DMS153 (cell line): ENCODE measurements around the gene TTC7B.

ENCODE experiments used
- DNase-seq: peaks from one replicate; lab custom pipeline; 2025; lab: John Stamatoyannopoulos, UW

Gene TTC7B

GRCh38 chr14:90558041-90558982 is 257.9 kb downstream of the TTC7B start:
- no peak for DNase-seq

- no peak for DNase-seq
Observed at GRCh38 chr14:90557516-90557915, 258.7 kb downstream of the TTC7B start.

- no peak for DNase-seq
Observed at GRCh38 chr14:90556666-90557450, 259.4 kb downstream of the TTC7B start.

DNA sequence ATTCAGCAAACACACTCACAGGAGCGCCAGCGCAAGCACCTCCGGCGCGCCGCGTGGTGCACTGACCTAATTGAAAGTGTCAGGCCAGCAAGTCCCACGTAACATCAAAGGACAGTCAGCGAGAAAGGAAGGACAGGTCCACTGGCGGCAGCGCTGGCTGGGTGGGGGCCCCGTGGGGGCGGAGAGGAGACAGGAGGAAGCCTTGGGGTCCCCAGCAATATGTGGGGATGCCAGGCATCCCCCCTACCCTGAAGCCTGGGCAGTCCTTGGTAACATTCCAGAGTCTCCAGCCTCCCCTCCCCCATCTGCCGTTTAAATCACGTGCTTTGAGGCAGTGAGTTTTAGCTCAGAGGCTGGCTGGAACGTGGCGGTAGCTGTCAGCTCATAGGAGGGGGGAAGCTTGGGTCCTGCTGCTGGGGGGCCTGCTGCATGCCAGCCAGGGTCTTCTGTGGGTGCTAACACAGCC is 260.2 kb downstream of the TTC7B start:
- no peak for DNase-seq

DNA sequence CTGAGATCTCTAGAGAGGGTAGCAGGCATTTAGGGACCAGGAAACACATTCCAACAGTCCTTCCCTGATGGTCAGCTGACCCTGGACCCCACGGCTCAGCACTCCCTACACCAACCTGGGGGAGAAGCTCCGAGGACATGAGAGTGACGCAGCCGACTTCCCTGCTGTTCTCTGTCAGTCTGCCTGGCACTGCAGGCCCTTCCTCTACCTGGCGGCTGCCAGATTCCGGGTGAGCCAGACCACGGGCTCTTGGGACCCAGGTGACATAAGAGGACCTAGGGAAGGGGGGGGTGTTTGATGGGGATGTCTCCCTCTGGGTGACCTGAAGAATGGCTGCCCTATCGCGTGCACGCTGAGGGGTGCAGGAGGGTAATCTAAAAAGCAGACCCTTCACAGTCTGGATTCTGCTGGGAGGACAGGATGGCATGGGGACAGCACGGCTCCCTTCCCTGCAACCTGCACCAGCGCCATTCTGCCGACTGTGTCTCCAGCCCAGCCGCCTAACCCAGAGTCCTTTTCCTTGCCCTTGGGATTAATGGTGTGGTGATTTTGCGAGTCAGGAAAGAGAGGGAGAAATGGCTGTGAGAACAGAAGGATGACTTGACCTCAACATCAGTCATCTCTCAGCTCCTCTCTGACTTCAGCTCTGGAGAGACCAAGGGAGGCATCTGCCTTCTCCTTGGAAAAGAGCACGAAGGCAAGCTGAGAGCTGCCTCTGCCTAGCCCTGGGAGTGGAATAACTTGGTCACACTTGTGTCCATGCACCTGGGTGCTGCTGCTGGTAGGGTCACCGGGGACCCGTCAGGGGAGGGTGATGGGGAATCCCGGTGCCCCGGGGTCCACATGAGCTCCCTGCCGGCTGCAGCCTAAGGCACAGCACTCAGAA is 260.9 kb downstream of the TTC7B start:
- DNase-seq: no peak

DNA sequence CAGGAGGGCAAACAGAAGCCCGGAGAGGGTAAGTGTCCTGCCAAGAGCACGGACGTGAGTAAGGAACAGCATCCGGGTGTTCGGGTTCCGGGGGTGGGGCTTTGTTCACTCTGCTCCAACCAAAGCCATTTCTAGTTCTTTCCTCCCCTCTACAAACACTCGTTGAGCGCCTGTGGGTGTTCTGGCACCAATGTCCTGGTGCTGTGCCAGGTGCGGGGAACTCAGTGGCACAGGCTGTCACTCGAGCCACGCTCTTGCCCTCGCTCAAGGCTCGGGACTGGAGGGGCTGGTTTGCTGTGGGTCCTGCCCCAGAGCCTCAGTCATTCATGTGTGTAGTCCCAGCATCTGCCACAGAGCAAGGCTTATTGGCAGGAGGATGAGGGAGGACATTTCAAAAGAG is 261.9 kb downstream of the TTC7B start:
- peak; percentile 39 for DNase-seq

GRCh38 chr14:90553921-90554336 is 262.3 kb downstream of the TTC7B start:
- no peak for DNase-seq

DNA sequence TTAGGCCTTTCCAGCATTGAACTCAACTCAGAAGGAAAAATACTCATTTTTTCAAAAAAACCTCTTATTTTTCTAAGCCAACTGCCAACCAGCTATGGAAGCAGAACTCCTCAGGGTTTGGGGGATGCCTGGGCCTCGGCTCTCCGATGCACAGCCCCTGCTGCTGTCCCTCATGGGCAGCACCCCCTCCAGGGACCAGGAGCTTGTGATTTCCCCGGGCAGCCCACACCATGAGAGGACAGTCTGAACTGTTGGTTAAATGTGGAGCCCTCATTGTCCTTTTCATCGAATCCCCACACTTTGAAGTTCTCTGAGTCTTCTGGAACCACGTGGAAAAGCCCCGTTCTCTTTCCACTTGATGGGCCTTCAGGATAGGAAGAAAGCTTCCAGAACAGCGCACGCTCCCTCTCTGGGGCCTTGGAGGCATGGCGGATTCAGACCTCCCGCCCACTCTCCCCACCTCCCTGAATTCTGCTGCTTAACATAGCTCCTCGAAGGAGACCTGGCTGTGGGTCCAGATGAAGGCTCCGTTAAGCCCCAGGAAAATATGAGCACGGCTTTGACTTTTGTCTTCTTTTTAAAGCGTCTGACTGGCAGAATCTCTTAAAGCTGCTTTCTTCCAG is 262.8 kb downstream of the TTC7B start:
- DNase-seq: no peak

DNA sequence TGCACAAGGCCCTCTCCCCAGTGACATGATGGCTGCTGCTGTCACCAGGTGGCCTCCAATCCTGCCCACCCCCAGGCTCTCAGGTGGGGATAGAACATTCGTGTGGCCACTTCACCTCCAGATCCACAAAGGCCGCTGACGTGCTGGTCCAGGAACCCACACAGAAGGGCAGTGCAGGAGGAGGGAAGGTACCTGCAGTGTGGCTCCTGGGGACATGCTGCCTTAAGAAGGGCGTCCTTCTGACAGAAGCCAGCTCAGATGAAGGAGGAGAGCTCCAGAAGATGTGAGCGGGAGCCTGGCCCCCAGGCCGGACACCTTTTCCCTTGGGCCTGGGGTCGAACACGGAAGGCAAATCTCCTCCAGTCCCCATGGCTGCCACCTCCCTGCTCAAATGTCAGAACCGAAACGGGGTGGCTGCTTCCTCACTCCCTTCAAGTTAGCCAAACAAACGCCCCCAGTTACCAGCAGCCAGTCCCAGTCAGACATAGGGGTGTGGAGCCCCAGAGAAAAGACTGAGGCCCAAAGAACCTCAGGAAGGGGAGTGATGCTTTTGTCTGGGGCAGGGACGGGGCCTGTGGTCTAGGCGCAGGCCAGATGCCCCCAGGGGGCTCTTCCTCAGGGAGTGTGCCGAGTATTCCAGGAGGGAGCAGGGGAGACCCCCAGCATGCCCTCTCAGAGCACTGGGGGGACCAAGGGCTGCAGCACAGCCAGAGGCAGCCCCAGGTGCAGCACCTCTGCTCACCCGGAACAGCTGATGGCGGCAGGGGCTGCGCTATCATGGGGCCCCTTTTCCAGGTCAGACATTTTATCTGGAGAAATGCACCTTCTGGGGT is 263.5 kb downstream of the TTC7B start:
- DNase-seq: no peak

- DNase-seq: no peak
Observed at GRCh38 chr14:90551733-90552464, 264.3 kb downstream of the TTC7B start.

GRCh38 chr14:90551070-90551704 is 265.0 kb downstream of the TTC7B start:
- DNase-seq: no peak

DNA sequence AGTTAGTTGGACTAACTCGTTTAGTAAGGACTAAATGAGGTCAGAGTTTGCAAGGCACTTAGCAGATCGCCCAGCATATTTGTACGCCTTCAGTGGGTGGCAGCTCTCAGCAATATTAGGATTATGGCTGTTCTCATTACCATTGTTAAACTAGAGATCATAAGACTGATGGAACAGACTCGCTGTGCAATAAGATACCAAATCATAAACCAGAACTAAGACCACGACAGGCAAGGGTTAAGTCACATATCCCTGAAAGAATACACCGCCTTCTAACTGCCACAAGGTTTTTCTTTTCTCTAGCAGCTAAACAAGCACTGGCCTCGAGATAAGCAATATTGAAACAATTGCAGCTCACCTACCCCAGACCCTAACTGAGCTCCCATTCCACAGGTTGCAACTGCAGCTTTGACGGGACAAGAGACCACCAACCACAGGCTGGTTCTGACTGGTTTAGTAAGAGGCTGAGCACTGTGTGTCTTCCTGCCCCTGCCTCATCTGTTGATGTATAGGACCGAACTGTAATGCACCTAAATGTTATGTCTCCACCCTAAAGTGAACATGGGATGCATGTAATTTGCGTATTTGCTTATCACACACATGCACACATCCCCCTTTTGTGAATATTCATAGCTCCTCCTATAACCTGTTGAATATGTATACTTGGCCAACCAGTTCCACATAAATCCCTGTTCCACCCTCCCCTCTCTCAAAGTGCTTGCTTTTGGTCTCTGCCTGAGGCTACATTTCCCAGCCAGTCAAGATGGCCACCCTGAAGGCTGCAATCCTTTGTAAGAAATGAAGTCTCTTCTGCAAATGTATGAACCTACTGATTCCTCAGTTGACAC is 266.2 kb downstream of the TTC7B start:
- DNase-seq: no peak

DNA sequence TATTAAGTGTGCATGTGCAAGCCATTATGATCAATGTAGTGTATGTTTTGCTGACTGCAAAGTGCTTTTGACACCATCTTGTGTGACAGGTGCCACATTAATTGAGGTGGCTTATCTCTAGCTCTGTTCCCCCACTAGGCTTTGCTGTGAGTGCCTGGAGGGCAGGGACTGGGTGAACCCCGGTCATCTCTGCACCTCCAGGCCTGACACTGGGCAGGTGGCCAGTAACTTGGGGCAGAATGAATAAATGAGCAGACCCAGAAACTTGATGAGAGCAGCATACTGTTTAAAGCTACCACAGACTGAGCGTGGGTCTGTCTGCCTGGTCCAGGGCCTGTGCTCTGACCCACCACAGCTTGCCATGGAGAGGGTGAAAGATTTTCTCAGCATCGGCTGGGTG is 267.8 kb downstream of the TTC7B start:
- no peak for DNase-seq

- DNase-seq: no peak
Observed at GRCh38 chr14:90547968-90548367, 268.3 kb downstream of the TTC7B start.

DNA sequence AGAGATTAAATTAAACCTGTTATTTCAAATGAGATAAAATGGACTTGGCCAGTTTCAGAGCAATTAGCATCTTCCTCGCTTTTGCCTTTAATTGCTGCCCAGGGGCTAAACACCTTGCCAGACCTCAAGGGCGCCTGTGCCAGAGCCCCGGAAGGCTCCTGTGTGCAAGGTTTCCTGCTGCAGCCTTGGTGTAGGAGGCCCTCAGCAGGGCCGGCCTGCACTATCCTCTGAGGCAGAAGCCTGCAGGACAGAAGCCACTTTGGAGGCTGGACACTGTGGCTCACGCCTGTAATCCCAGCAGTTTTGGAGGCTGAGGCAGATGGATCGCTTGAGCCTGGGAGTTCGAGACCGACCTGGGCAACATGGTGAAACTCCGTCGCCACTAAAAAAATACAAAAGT is 269.0 kb downstream of the TTC7B start:
- no peak for DNase-seq

GRCh38 chr14:90546767-90547166 is 269.5 kb downstream of the TTC7B start:
- no peak for DNase-seq

GRCh38 chr14:90545966-90546751 is 270.1 kb downstream of the TTC7B start:
- DNase-seq: no peak

GRCh38 chr14:90545382-90545781 is 270.8 kb downstream of the TTC7B start:
- DNase-seq: no peak
